WTC11 (cell line): ENCODE data around the gene CFAP298. TPM values are rescaled to one million over a fixed set of nuclear protein-coding genes. Genes with fewer than 3 reads are reported as not detected.
A peak's percentile ranks its signal among the peaks of the same experiment; 100 is the strongest.

ENCODE experiments used
- ATAC-seq: fragments of 200-7000 bp; cut with Tn5 transposase; 2 replicates; pipeline ENCODE4 v1.10.0; 2021; ENCODE audit warnings: mild to moderate bottlenecking, moderate library complexity
- CTCF ChIA-PET: fragments of 300-600 bp; sonication (Branson Sonifier 250); formaldehyde crosslinking; loops from one replicate; lab custom pipeline; 2021; ENCODE audit warnings: antibody characterized with exemption; lab: Charles Lee
- POLR2A ChIA-PET: fragments of 350-600 bp; sonication (Branson Sonifier 250); formaldehyde crosslinking; loops from one replicate; lab custom pipeline; 2021; ENCODE audit warnings: antibody characterized with exemption; lab: Charles Lee
- DNase-seq: peaks from one replicate; pipeline ENCODE4 v3.0.0; 2021; ENCODE audit warnings: low spot score
- H3K27ac Mint-ChIP-seq: 2 replicates; pipeline ENCODE4 v1.8.0; 2021; ENCODE audit warnings: mixed read lengths
- H3K27me3 Mint-ChIP-seq: 2 replicates; pipeline ENCODE4 v1.8.0; 2021; ENCODE audit warnings: low read depth, mild to moderate bottlenecking, moderate library complexity, mixed read lengths
- H3K36me3 Mint-ChIP-seq: 2 replicates; pipeline ENCODE4 v1.8.0; 2021; ENCODE audit warnings: mixed read lengths
- H3K4me1 Mint-ChIP-seq: 2 replicates; pipeline ENCODE4 v1.8.0; 2022; ENCODE audit warnings: mixed read lengths
- H3K4me3 Mint-ChIP-seq: 2 replicates; pipeline ENCODE4 v1.8.0; 2021; ENCODE audit warnings: mild to moderate bottlenecking, moderate library complexity, mixed read lengths
- H3K9me3 Mint-ChIP-seq: 2 replicates; pipeline ENCODE4 v1.8.0; 2021; ENCODE audit warnings: mixed read lengths
- ATF3 ChIP-seq: sonication (generic); formaldehyde crosslinking; conservative IDR thresholded peaks from 2 replicates; pipeline ENCODE4 v1.8.1; 2022; ENCODE audit warnings: mild to moderate bottlenecking, missing genetic modification reagents
- CTCF ChIP-seq: fragments of 200-600 bp; IDR thresholded peaks from 2 replicates; pipeline ENCODE4 v1.8.0; 2022; ENCODE audit warnings: antibody characterized with exemption
- ELF4 ChIP-seq: sonication (generic); formaldehyde crosslinking; IDR thresholded peaks from 2 replicates; pipeline ENCODE4 v1.8.1; 2022; ENCODE audit warnings: low read depth, mild to moderate bottlenecking, moderate library complexity, missing genetic modification reagents
- FOXP4 ChIP-seq: sonication (generic); formaldehyde crosslinking; IDR thresholded peaks from 2 replicates; pipeline ENCODE4 v1.8.0; 2022; ENCODE audit warnings: mild to moderate bottlenecking, missing genetic modification reagents
- GRHL2 ChIP-seq: fragments of 250-450 bp; sonication (Bioruptor Pico); IDR thresholded peaks from 2 replicates; pipeline ENCODE4 v1.8.0; 2022; ENCODE audit warnings: mild to moderate bottlenecking, moderate library complexity; ENCODE audit not compliant: insufficient replicate concordance, severe bottlenecking
- HMGXB4 ChIP-seq: sonication (generic); formaldehyde crosslinking; IDR thresholded peaks from 2 replicates; pipeline ENCODE4 v1.8.1; 2023; ENCODE audit warnings: mild to moderate bottlenecking, moderate library complexity, missing genetic modification reagents
- NR1H2 ChIP-seq: sonication (generic); formaldehyde crosslinking; IDR thresholded peaks from 2 replicates; pipeline ENCODE4 v1.9.0; 2021; ENCODE audit warnings: mild to moderate bottlenecking, moderate library complexity, missing genetic modification reagents
- SOX15 ChIP-seq: fragments of 250-450 bp; sonication (Bioruptor Pico); IDR thresholded peaks from 2 replicates; pipeline ENCODE4 v1.9.0; 2021; ENCODE audit warnings: mild to moderate bottlenecking
- ZBTB43 ChIP-seq: sonication (generic); formaldehyde crosslinking; IDR thresholded peaks from 2 replicates; pipeline ENCODE4 v1.8.1; 2023; ENCODE audit warnings: mild to moderate bottlenecking, missing genetic modification reagents
- ZMAT4 ChIP-seq: fragments of 250-450 bp; sonication (Bioruptor Pico); IDR thresholded peaks from 2 replicates; pipeline ENCODE4 v1.9.0; 2021; ENCODE audit warnings: mild to moderate bottlenecking
- ZNF423 ChIP-seq: fragments of 250-450 bp; sonication (Bioruptor Pico); IDR thresholded peaks from 2 replicates; pipeline ENCODE4 v2.1.2; 2022; ENCODE audit warnings: mild to moderate bottlenecking, moderate library complexity
- total RNA-seq: library from RNA; stranded (reverse); gene quantifications from 3 replicates; pipeline ENCODE4 v1.2.3, GENCODE V29; 2021

Gene CFAP298
- total RNA-seq, 1 experiment from 2014 or later = 98.1 TPM

GRCh38 chr21:32658524-32658923 lies 46.3 kb upstream of the CFAP298 start:
- Mint-ChIP-seq H3K9me3 (peaks cover 19% of the 10 kb centered on the region), H3K4me1 (no peaks in the 10 kb centered on the region), H3K27ac (no peak overlapping the region), H3K27me3 (no peaks in the 10 kb centered on the region), H3K4me3 (no peak overlapping the region), H3K36me3 (peaks cover 18% of the 10 kb centered on the region)
- no peak for TF ChIP-seq ATF3 (CRISPR knock-in tag)
- no peak for TF ChIP-seq GRHL2
- no peak for TF ChIP-seq ZMAT4 (CRISPR knock-in tag)
- ChIA-PET POLR2A (no interaction called here), CTCF (interaction anchor here (1.0 to 1.3 kb wide), 3 partner anchors 50 to 70 kb away, joined by 3 to 4 read pairs (median 4); partner anchors contain the start of gene SYNJ1)
- ATAC-seq (no peak), DNase-seq (no peak)

- ATAC-seq = peak; percentile 89
- POLR2A ChIA-PET = no interaction called here
- 0 out of 2 replicates have a peak, but pooled peaks have one; percentile 43 for TF ChIP-seq CTCF
- no peak for TF ChIP-seq ATF3 (CRISPR knock-in tag)
- no peak for TF ChIP-seq ELF4
- no peak for TF ChIP-seq NR1H2 (CRISPR knock-in tag)
These were observed 41.2 kb upstream of the CFAP298 start for GRCh38 chr21:32653326-32653901.

GRCh38 chr21:32648165-32648564 lies 36.0 kb upstream of the CFAP298 start:
- ATAC-seq = no peak
- Mint-ChIP-seq H3K36me3 (no peaks in the 10 kb centered on the region), H3K27ac (no peak overlapping the region), H3K4me1 (peaks cover 25% of the 10 kb centered on the region), H3K27me3 (no peaks in the 10 kb centered on the region)
- CTCF ChIA-PET = interaction anchor here (0.9 kb wide), 1 partner anchor 80 kb away, joined by 3 read pairs; no protein-coding TSS in a partner anchor
- no peak for TF ChIP-seq FOXP4 (CRISPR knock-in tag)
- no peak for TF ChIP-seq SOX15 (CRISPR knock-in tag)
- TF ChIP-seq ZBTB43 = no peak
- no peak for TF ChIP-seq ZNF423 (CRISPR knock-in tag)
- TF ChIP-seq HMGXB4 = no peak
- TF ChIP-seq, all 79 proteins: peak for 0
- DNase-seq = no peak
- POLR2A ChIA-PET = no interaction called here
- Mint-ChIP-seq H3K4me3 (no peak overlapping the region), H3K9me3 (no peaks in the 10 kb centered on the region)

More at GRCh38 chr21:32653326-32653901, 41.2 kb upstream of the CFAP298 start:
- Mint-ChIP-seq H3K36me3 (no peaks in the 10 kb centered on the region), H3K4me1 (no peaks in the 10 kb centered on the region), H3K4me3 (no peak overlapping the region), H3K27ac (no peak overlapping the region), H3K27me3 (no peaks in the 10 kb centered on the region), H3K9me3 (no peaks in the 10 kb centered on the region)
- DNase-seq = peak; percentile 40
- CTCF ChIA-PET = interaction anchor here (0.7 to 1.0 kb wide), 3 partner anchors 75 to 287 kb away, joined by 3 to 7 read pairs (median 5); partner anchors contain the start of gene SYNJ1
